HCT116 (cell line): ENCODE results near the gene TPM4. TPM values are rescaled to one million over a fixed set of nuclear protein-coding genes. Genes with fewer than 3 reads are reported as not detected.

ENCODE experiments used
- ATAC-seq: fragments of 200-7000 bp; cut with Tn5 transposase; 2 replicates; pipeline ENCODE4 v1.9.1; 2020; ENCODE audit warnings: mild to moderate bottlenecking, moderate library complexity
- BruUV-seq: library from RNA; stranded (reverse); fragments of 400-500 nt; replicated peaks from 2 replicates; lab custom pipeline; 2021; lab: Mats Ljungman, UMichigan
- CTCF ChIA-PET: fragments of 300-600 bp; sonication (Branson Sonifier 250); formaldehyde crosslinking; loops from one replicate; lab custom pipeline; 2021; ENCODE audit warnings: antibody characterized with exemption; lab: Charles Lee
- POLR2A ChIA-PET: fragments of 300-600, 350-600 bp; sonication (Branson Sonifier 250); formaldehyde crosslinking; loops from one replicate; lab custom pipeline; 2021; ENCODE audit warnings: antibody characterized with exemption; lab: Charles Lee
- RAD21 ChIA-PET, 2 experiments: fragments of 300-600 bp; sonication (Branson Sonifier 250); formaldehyde crosslinking; loops; one replicate each; lab custom pipeline; 2023; ENCODE audit warnings: low total read pairs in 2 of 2; ENCODE audit not compliant: uncharacterized antibody in 2 of 2, unreplicated experiment in 2 of 2, low non-redundant PET in 1 of 2; lab: Charles Lee
- DNase-seq: peaks from one replicate; pipeline ENCODE4 v3.0.0-alpha.2; 2010; ENCODE audit warnings: low read depth, low spot score
- H2AFZ ChIP-seq: fragments of 200-600 bp; shearing (Covaris generic), sonication (generic); 2 replicates; pipeline ENCODE4 v1.6.1; 2017; ENCODE audit warnings: low read depth, mixed run types, mixed read lengths, antibody characterized with exemption, low read length; ENCODE audit not compliant: poor library complexity, severe bottlenecking
- H3K27ac ChIP-seq: 2 replicates; pipeline ENCODE4 v1.5.1; 2012; ENCODE audit warnings: low read depth, low read length
- H3K27me3 ChIP-seq: fragments of 200-600 bp; sonication (generic); 2 replicates; pipeline ENCODE4 v1.6.1; 2016; ENCODE audit warnings: mixed run types, low read length, mixed read lengths; ENCODE audit not compliant: insufficient read depth
- H3K36me3 ChIP-seq, 2 experiments: fragments of 200-500 bp in 1 of 2; fragments of 200-600 bp in 1 of 2; sonication (Bioruptor generic) in 1 of 2; sonication (generic) in 1 of 2; 2 replicates each; pipeline versions ENCODE4 v1.5.1 to v1.6.1; 2014 to 2016; ENCODE audit warnings: low read length in 2 of 2, inconsistent platforms in 1 of 2, mixed read lengths in 1 of 2, mixed run types in 1 of 2; ENCODE audit not compliant: insufficient read depth in 2 of 2, control insufficient read depth in 1 of 2
- H3K4me1 ChIP-seq, 2 experiments: fragments of 200-600 bp in 1 of 2; sonication (generic) in 1 of 2; 2 replicates each; pipeline versions ENCODE4 v1.5.1 to v1.6.1; 2012 to 2017; ENCODE audit warnings: low read length in 2 of 2, inconsistent platforms in 1 of 2, mild to moderate bottlenecking in 1 of 2, mixed read lengths in 1 of 2, mixed run types in 1 of 2, moderate library complexity in 1 of 2; ENCODE audit not compliant: insufficient read depth in 2 of 2, control insufficient read depth in 1 of 2
- H3K4me2 ChIP-seq: fragments of 200-600 bp; sonication (generic); 2 replicates; pipeline ENCODE4 v1.6.1; 2017; ENCODE audit warnings: mixed run types, low read length, mixed read lengths
- H3K4me3 ChIP-seq, 2 experiments: fragments of 200-600 bp in 1 of 2; sonication (generic) in 1 of 2; replicated peaks in 1 of 2; 2 replicates each; pipeline ENCODE4 v1.5.1; 2011 to 2016; ENCODE audit warnings: low read length in 2 of 2, control low read depth in 1 of 2, low read depth in 1 of 2, mild to moderate bottlenecking in 1 of 2, mixed read lengths in 1 of 2, mixed run types in 1 of 2
- H3K79me2 ChIP-seq: fragments of 200-600 bp; sonication (generic); 2 replicates; pipeline ENCODE4 v1.6.1; 2017; ENCODE audit warnings: mild to moderate bottlenecking, mixed run types, low read length, moderate library complexity, mixed read lengths; ENCODE audit not compliant: insufficient read depth
- H3K9ac ChIP-seq: fragments of 200-600 bp; sonication (generic); 2 replicates; pipeline ENCODE4 v1.6.1; 2016; ENCODE audit warnings: low read length, mixed read lengths
- H3K9me2 ChIP-seq: fragments of 200-600 bp; sonication (generic), shearing (Covaris generic); 2 replicates; pipeline ENCODE4 v1.6.1; 2017; ENCODE audit warnings: mixed run types, mild to moderate bottlenecking, moderate library complexity; ENCODE audit not compliant: insufficient read depth
- H3K9me3 ChIP-seq, 2 experiments: fragments of 200-500 bp in 1 of 2; fragments of 200-600 bp in 1 of 2; sonication (Bioruptor generic) in 1 of 2; sonication (generic) in 1 of 2; 2 replicates each; pipeline ENCODE4 v1.6.1; 2014 to 2017; ENCODE audit warnings: low read length in 2 of 2, mixed read lengths in 2 of 2, inconsistent platforms in 1 of 2, low read depth in 1 of 2, mild to moderate bottlenecking in 1 of 2, mixed run types in 1 of 2, moderate library complexity in 1 of 2; ENCODE audit not compliant: control insufficient read depth in 1 of 2, insufficient read depth in 1 of 2
- H4K20me1 ChIP-seq: fragments of 200-600 bp; sonication (generic), shearing (Covaris generic); 2 replicates; pipeline ENCODE4 v1.6.1; 2017; ENCODE audit warnings: mixed run types, mild to moderate bottlenecking, moderate library complexity; ENCODE audit not compliant: insufficient read depth
- ATF3 ChIP-seq: IDR thresholded peaks from 2 replicates; pipeline ENCODE4 v1.6.1; 2012
- EZH2 ChIP-seq: fragments of 200-600 bp; sonication (generic); IDR thresholded peaks from 2 replicates; pipeline ENCODE4 v1.6.1; 2017; ENCODE audit warnings: antibody characterized with exemption, mixed run types
- EZH2phosphoT487 ChIP-seq: fragments of 200-600 bp; IDR thresholded peaks from 2 replicates; pipeline ENCODE4 v1.6.1; 2018; ENCODE audit warnings: antibody characterized with exemption, borderline replicate concordance
- POLR2A ChIP-seq: IDR thresholded peaks from 2 replicates; pipeline ENCODE4 v1.7.0; 2011; ENCODE audit warnings: borderline replicate concordance; ENCODE audit not compliant: insufficient read depth, insufficient read length; ENCODE audit errors: extremely low read depth
- POLR2AphosphoS5 ChIP-seq: IDR thresholded peaks from 2 replicates; pipeline ENCODE4 v1.6.1; 2011; ENCODE audit warnings: mild to moderate bottlenecking, low read depth, low read length, moderate library complexity
- intact Hi-C: fragments of 100-400 bp; cut with micrococcal nuclease; formaldehyde crosslinking; loops from 2 replicates; pipeline ENCODE4 v1.10.0; 2022
- total RNA-seq: library from RNA; stranded (reverse); gene quantifications from one replicate; pipeline ENCODE4 v1.2.1, GENCODE V29; 2021; ENCODE audit not compliant: unreplicated experiment

Gene TPM4
- total RNA-seq, 1 experiment from 2014 or later = 275 TPM

GRCh38 chr19:16074488-16075365 lies 1.6 kb upstream of the TPM4 start:
- no peaks in the 10 kb centered on the region for H3K27me3 ChIP-seq
- no peak for ATAC-seq
- intact Hi-C loops = no loop called here
- no peaks in the 10 kb centered on the region for H3K9me3 ChIP-seq
- no peaks in the 10 kb centered on the region for H3K9me2 ChIP-seq
- BruUV-seq = no TSS peak
- no peaks in the 10 kb centered on the region for H4K20me1 ChIP-seq
- TF ChIP-seq ATF3 (no peak), EZH2 (no peak), POLR2AphosphoS5 (0 out of 2 replicates have a peak, but pooled peaks have one; percentile 3)
- TF ChIP-seq, all 23 proteins: peak for 1
- H3K4me1 ChIP-seq = peaks cover 29 to 57% of the 10 kb centered on the region in 2 experiments
- H3K79me2 ChIP-seq = peaks cover 84% of the 10 kb centered on the region
- peak overlapping the region in 1 of 2 experiments; percentile 65; a peak in 1 of 4 replicates for H3K4me3 ChIP-seq
- peak overlapping the region; percentile 79 for H3K9ac ChIP-seq
- CTCF ChIA-PET = interaction anchor here (1.1 kb wide), 1 partner anchor 8 kb away, joined by 3 read pairs; no protein-coding TSS in a partner anchor
- H3K27ac ChIP-seq = no peak overlapping the region
- RAD21 ChIA-PET = no interaction called here
- H3K4me2 ChIP-seq = peak overlapping the region; percentile 69; the same call in 1 of the 2 replicates
- H2AFZ ChIP-seq = no peak overlapping the region
- DNase-seq = no peak
- H3K36me3 ChIP-seq = peaks cover 0 to 24% of the 10 kb centered on the region in 2 experiments; a peak in 1 of 4 replicates
- POLR2A ChIA-PET = interaction anchor here (0.9 to 1.5 kb wide), 4 partner anchors 11 to 238 kb away, joined by 3 read pairs; no protein-coding TSS in a partner anchor

GRCh38 chr19:16075430-16076153 lies 703 bp upstream of the TPM4 start:
- intact Hi-C loops = no loop called here
- Histone ChIP-seq H3K36me3 (peaks cover 0 to 25% of the 10 kb centered on the region in 2 experiments; a peak in 1 of 4 replicates), H2AFZ (no peak overlapping the region), H3K27me3 (no peaks in the 10 kb centered on the region), H3K4me1 (peaks cover 28 to 54% of the 10 kb centered on the region in 2 experiments), H4K20me1 (no peaks in the 10 kb centered on the region), H3K79me2 (peaks cover 84% of the 10 kb centered on the region), H3K4me3 (peak overlapping the region; percentile 48 to 65), H3K9ac (peak overlapping the region; percentile 79), H3K4me2 (peak overlapping the region; percentile 69), H3K27ac (peak overlapping the region; percentile 93), H3K9me3 (no peaks in the 10 kb centered on the region), H3K9me2 (no peaks in the 10 kb centered on the region)
- DNase-seq (no peak), ATAC-seq (peak; percentile 21; the same call in 1 of the 2 replicates)
- BruUV-seq = TSS peak; percentile 81
- ChIA-PET RAD21 (no interaction called here), POLR2A (interaction anchor here (0.6 to 1.5 kb wide), 9 partner anchors 11 to 657 kb away, joined by 3 read pairs; partner anchors contain the start of genes AKAP8L and FAM32A), CTCF (interaction anchor here (0.9 to 1.1 kb wide), 2 partner anchors 9 to 35 kb away, joined by 3 read pairs; no protein-coding TSS in a partner anchor)
- TF ChIP-seq POLR2A (peak; percentile 46), EZH2phosphoT487 (no peak)
